Testis (tissue), 3 donors: Measurements from ENCODE around the gene LPCAT4. TPM values are rescaled to one million over a fixed set of nuclear protein-coding genes. Genes with fewer than 3 reads are reported as not detected.

Experiments used
- DNase-seq: peaks from one replicate; pipeline ENCODE4 v3.0.0-alpha.2; 2019
- H3K27ac ChIP-seq, 2 donors: fragments of 200-600 bp; sonication (generic); one replicate each; pipeline ENCODE4 v1.5.1; 2019
- H3K27me3 ChIP-seq: fragments of 200-600 bp; sonication (generic); one replicate; pipeline ENCODE4 v1.5.1; 2019
- H3K36me3 ChIP-seq: fragments of 200-600 bp; sonication (generic); one replicate; pipeline ENCODE4 v1.5.1; 2017; ENCODE audit warnings: low read depth; ENCODE audit errors: missing control alignments
- H3K4me1 ChIP-seq: fragments of 200-600 bp; sonication (generic); one replicate; pipeline ENCODE4 v1.5.1; 2019
- H3K4me3 ChIP-seq, 2 donors: fragments of 200-600 bp; sonication (generic); one replicate each; pipeline ENCODE4 v1.5.1; 2017 to 2019
- H3K9me3 ChIP-seq: fragments of 200-600 bp; sonication (generic); one replicate; pipeline ENCODE4 v1.5.1; 2017
- CTCF ChIP-seq, 3 experiments: fragments of 450-650 bp in 2 of 3; fragments of 200-600 bp in 1 of 3; sonication (generic) in 1 of 3; IDR thresholded peaks; one replicate each; pipeline ENCODE4 v1.5.1; 2016 to 2019; ENCODE audit warnings: antibody characterized with exemption in 3 of 3, mild to moderate bottlenecking in 2 of 3, moderate library complexity in 1 of 3
- POLR2A ChIP-seq: fragments of 450-650 bp; IDR thresholded peaks from one replicate; pipeline ENCODE4 v1.6.1; 2017; ENCODE audit warnings: antibody characterized with exemption, mild to moderate bottlenecking, moderate library complexity
- WGBS, 2 donors: methylation state at CpG; one replicate each; pipeline ENCODE4 v1.1.5; 2018; 5-methylcytosine and 5-hydroxymethylcytosine counted together
- intact Hi-C: fragments of 100-400 bp; cut with DNase I; formaldehyde crosslinking; loops from one replicate; pipeline ENCODE4 v1.15.1; 2023; ENCODE audit warnings: low total_unique reads
- polyA plus RNA-seq: library from polyadenylated mRNA; stranded (reverse); fragments of 350-450 nt; fragmentation: Illumina TruSeq; extraction: RNeasy Lipid Tissue Mini Kit (QIAGEN cat#74804); gene quantifications from one replicate; pipeline ENCODE4 v1.2.3, GENCODE V29; 2014; ENCODE audit warnings: low read depth, low replicate concordance; ENCODE audit not compliant: insufficient read depth
- total RNA-seq, 2 donors: library from RNA; depleted of rRNA; stranded (reverse); fragments of >200 nt; gene quantifications; one replicate each; pipeline ENCODE4 v1.2.3, GENCODE V29; 2016

LPCAT4 gene
- total and polyA plus RNA-seq, 3 donors from 2014 or later = 9.9 to 16.1 (median 13.4) TPM

GRCh38 chr15:34358948-34359347 lies 8.0 kb downstream of the LPCAT4 start:
- intact Hi-C loops = no loop called here
- no peak overlapping the region for H3K27ac ChIP-seq
- no peaks in the 10 kb centered on the region for H3K9me3 ChIP-seq
- WGBS, 2 donors = 93 to 94% methylated on average over 4 of the region's 4 CpGs
- TF ChIP-seq POLR2A = no peak
- no peak for TF ChIP-seq CTCF (IDR thresholded peaks at IDR 0.05)
- no peaks in the 10 kb centered on the region for H3K36me3 ChIP-seq
- H3K4me3 ChIP-seq = no peak overlapping the region
- no peaks in the 10 kb centered on the region for H3K4me1 ChIP-seq
- no peaks in the 10 kb centered on the region for H3K27me3 ChIP-seq
- DNase-seq = no peak

- Histone ChIP-seq H3K9me3 (no peaks in the 10 kb centered on the region), H3K36me3 (no peaks in the 10 kb centered on the region), H3K27me3 (no peaks in the 10 kb centered on the region), H3K27ac (no peak overlapping the region), H3K4me1 (no peaks in the 10 kb centered on the region), H3K4me3 (no peak overlapping the region)
- DNase-seq = no peak
- intact Hi-C loops = no loop called here
- TF ChIP-seq CTCF (IDR thresholded peaks at IDR 0.05) (no peak), POLR2A (no peak)
- WGBS, 2 donors = 74 to 84% methylated on average over 3 of the region's 3 CpGs
These were observed 8.6 kb downstream of the LPCAT4 start for GRCh38 chr15:34358367-34358766.

- no peak for DNase-seq
- WGBS, 2 donors = 79 to 87% methylated on average over 1 of the region's 1 CpG
- Histone ChIP-seq H3K9me3 (no peaks in the 10 kb centered on the region), H3K27ac (no peak overlapping the region), H3K36me3 (no peaks in the 10 kb centered on the region), H3K27me3 (no peaks in the 10 kb centered on the region), H3K4me3 (no peak overlapping the region), H3K4me1 (no peaks in the 10 kb centered on the region)
- intact Hi-C loops = no loop called here
- no peak for TF ChIP-seq POLR2A
- TF ChIP-seq CTCF (IDR thresholded peaks at IDR 0.05) = no peak
These were observed 9.3 kb downstream of the LPCAT4 start for GRCh38 chr15:34357653-34358052.

GRCh38 chr15:34355241-34355640 lies 11.8 kb downstream of the LPCAT4 start:
- TF ChIP-seq POLR2A = no peak
- TF ChIP-seq CTCF (IDR thresholded peaks at IDR 0.05) = no peak
- no peaks in the 10 kb centered on the region for H3K9me3 ChIP-seq
- intact Hi-C loops = no loop called here
- no peaks in the 10 kb centered on the region for H3K36me3 ChIP-seq
- H3K27ac ChIP-seq = no peak overlapping the region
- H3K4me3 ChIP-seq = no peak overlapping the region
- H3K27me3 ChIP-seq = no peaks in the 10 kb centered on the region
- 91 to 92% methylated on average over 9 of the region's 9 CpGs for WGBS, 2 donors
- DNase-seq = no peak
- no peaks in the 10 kb centered on the region for H3K4me1 ChIP-seq

GRCh38 chr15:34354286-34354685 lies 12.7 kb downstream of the LPCAT4 start:
- no peaks in the 10 kb centered on the region for H3K36me3 ChIP-seq
- no peak for DNase-seq
- no peaks in the 10 kb centered on the region for H3K9me3 ChIP-seq
- TF ChIP-seq CTCF (IDR thresholded peaks at IDR 0.05) = no peak
- H3K27ac ChIP-seq = no peak overlapping the region
- H3K4me1 ChIP-seq = no peaks in the 10 kb centered on the region
- intact Hi-C loops = no loop called here
- H3K27me3 ChIP-seq = no peaks in the 10 kb centered on the region
- 96 to 97% methylated on average over 7 of the region's 7 CpGs for WGBS, 2 donors
- no peak overlapping the region for H3K4me3 ChIP-seq
